Activated CD4-positive, alpha-beta T cell treated with anti-CD3 and anti-CD28 coated beads, Interleukin-2, amount 10 ng/mL, durations not matched to agents 7 days and 5 days (primary cell): Measurements from ENCODE around the gene HOXA3. TPM values are rescaled to one million over a fixed set of nuclear protein-coding genes. Genes with fewer than 3 reads are reported as not detected.

Experiments used
- CTCF ChIA-PET: fragments of 350-600 bp; sonication (Branson Sonifier 250); formaldehyde crosslinking; loops from one replicate; lab custom pipeline; 2021; ENCODE audit warnings: antibody characterized with exemption; lab: Charles Lee
- POLR2A ChIA-PET: fragments of 350-600 bp; sonication (Branson Sonifier 250); formaldehyde crosslinking; loops from one replicate; lab custom pipeline; 2021; ENCODE audit warnings: antibody characterized with exemption; lab: Charles Lee
- DNase-seq: peaks from one replicate; pipeline ENCODE4 v3.0.0-alpha.2; 2020
- H3K27ac Mint-ChIP-seq: one replicate; pipeline ENCODE4 v1.8.0; 2021; ENCODE audit warnings: mild to moderate bottlenecking, moderate library complexity, mixed read lengths
- H3K27me3 Mint-ChIP-seq: one replicate; pipeline ENCODE4 v1.8.0; 2021; ENCODE audit warnings: mixed read lengths
- H3K36me3 Mint-ChIP-seq: one replicate; pipeline ENCODE4 v1.8.0; 2021; ENCODE audit warnings: low read depth, mixed read lengths
- H3K4me1 Mint-ChIP-seq: one replicate; pipeline ENCODE4 v1.8.0; 2021; ENCODE audit warnings: mixed read lengths
- H3K4me3 Mint-ChIP-seq: one replicate; pipeline ENCODE4 v1.8.0; 2021; ENCODE audit warnings: mild to moderate bottlenecking, moderate library complexity, mixed read lengths
- H3K9me3 Mint-ChIP-seq: one replicate; pipeline ENCODE4 v1.8.0; 2021; ENCODE audit warnings: mixed read lengths
- total RNA-seq, 2 experiments: library from RNA; stranded (reverse); gene quantifications; one replicate each; pipeline ENCODE4 v1.2.3, GENCODE V29; 2021

Gene HOXA3
- total RNA-seq, 2 experiments from 2014 or later = not detected

DNA sequence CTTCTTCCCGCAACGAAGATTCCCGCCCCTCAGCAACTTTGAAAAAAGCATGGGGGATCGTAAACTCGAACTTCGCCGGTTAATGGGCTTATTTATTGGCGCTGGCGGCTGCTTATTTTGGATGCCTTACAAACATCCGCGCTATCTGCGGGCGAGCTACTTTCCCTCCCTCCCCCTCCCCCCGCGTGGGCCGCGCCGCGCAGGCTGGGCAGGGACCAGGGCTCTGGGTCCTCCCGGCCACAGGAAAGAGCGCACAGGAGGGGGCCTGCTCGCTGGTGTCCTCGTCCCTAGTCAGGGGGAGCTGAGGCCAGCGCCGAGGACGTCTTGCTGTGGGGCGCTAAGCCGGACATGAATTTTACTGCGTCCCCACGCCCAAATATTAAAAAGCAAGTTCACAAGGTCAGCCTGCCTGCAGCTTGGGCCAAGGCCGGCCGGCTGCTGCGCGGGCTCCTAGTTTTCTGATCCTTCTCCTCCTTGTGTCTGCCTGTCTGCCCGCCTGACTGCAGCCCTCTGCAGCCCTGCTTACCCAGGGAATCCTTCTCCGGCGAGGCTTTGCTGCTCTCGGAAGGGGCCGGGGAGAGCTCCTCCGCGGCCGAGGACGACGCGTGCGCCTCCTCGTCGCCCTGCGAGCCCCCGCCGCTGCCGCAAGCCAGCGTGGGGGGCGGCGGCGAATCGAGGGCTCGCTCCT is 20.6 kb upstream of the HOXA3 start:
- H3K36me3 Mint-ChIP-seq = peaks cover 8% of the 10 kb centered on the region
- POLR2A ChIA-PET = interaction anchor here (0.8 kb wide), 1 partner anchor 22 kb away, joined by 3 read pairs; no protein-coding TSS in a partner anchor

DNA sequence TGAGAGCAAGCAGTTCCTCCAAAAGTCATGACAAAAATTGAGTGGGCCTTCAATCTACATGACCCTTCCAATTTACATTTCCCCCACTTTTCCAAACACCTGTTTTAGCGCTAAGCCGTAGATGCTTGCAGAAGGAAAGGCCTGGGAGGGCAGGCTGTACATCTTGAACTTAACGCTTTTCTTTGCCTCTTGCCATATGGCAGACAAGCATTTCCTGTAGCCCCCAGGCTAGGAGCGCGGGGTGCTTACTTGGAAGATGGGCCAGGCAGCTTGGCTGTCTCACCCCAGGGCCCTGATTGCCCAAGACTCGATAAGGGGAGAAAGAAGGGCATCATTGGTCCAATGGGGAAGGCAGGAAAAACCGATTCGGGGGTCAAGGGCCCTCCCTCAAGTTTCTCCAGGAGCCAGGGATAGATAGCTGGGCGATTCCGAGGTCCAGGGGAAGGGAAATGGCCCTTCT is 20.0 kb upstream of the HOXA3 start:
- Mint-ChIP-seq H3K9me3 (no peaks in the 10 kb centered on the region), H3K4me1 (peaks cover 8% of the 10 kb centered on the region), H3K36me3 (peaks cover 8% of the 10 kb centered on the region), H3K4me3 (peak overlapping the region; percentile 37), H3K27ac (peak overlapping the region; percentile 51), H3K27me3 (peaks cover 68% of the 10 kb centered on the region)
- CTCF ChIA-PET = interaction anchor here (0.9 to 1.9 kb wide), 4 partner anchors 10 to 83 kb away, joined by 3 to 7 read pairs (median 4); no protein-coding TSS in a partner anchor
- no peak for DNase-seq
- POLR2A ChIA-PET = interaction anchor here (0.8 kb wide), 1 partner anchor 21 kb away, joined by 3 read pairs; no protein-coding TSS in a partner anchor

More for the DNA sequence above, 20.6 kb upstream of the HOXA3 start:
- H3K27me3 Mint-ChIP-seq = peaks cover 68% of the 10 kb centered on the region
- no peaks in the 10 kb centered on the region for H3K9me3 Mint-ChIP-seq
- CTCF ChIA-PET = interaction anchor here (1.0 to 1.9 kb wide), 4 partner anchors 11 to 22 kb away, joined by 3 to 7 read pairs (median 4); no protein-coding TSS in a partner anchor
- H3K4me3 Mint-ChIP-seq = no peak overlapping the region
- H3K27ac Mint-ChIP-seq = no peak overlapping the region
- H3K4me1 Mint-ChIP-seq = peaks cover 8% of the 10 kb centered on the region
- no peak for DNase-seq

DNA sequence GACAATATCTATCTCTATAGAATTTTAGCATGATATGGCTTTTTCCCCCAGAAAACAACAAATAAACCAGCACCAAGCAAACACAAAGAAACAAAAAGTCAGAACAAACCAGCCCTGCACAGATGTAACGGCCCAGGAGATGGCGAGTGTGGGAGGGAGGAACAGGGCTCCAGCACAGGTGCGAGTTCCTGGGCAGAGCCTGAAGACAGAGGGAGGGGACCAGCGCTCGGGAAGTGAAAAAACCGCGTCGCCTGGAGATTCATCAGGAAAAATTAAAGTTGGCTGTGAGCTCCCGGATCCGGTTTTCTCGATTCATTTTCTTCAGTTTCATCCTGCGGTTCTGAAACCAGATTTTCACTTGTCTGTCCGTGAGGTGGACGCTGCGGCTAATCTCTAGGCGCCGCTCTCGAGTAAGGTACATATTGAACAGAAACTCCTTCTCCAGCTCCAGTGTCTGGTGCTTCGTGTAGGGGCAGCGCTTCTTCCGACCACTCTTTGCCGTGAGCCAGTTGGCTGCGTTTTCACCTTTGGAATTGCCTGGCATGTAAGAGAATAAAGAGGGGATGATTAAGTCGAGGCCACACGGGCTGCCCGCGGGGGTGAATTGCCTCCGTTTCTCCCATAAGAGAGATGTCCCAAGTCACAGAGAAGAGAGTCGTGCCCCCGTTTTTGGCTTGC is 19.4 kb upstream of the HOXA3 start:
- H3K27ac Mint-ChIP-seq = peak overlapping the region; percentile 77
- ChIA-PET CTCF (interaction anchor here (0.9 to 1.9 kb wide), 3 partner anchors 14 to 84 kb away, joined by 3 to 7 read pairs (median 3); no protein-coding TSS in a partner anchor), POLR2A (interaction anchor here (0.8 kb wide), 1 partner anchor 21 kb away, joined by 3 read pairs; no protein-coding TSS in a partner anchor)
- H3K27me3 Mint-ChIP-seq = peaks cover 69% of the 10 kb centered on the region
- DNase-seq = no peak
- no peak overlapping the region for H3K4me3 Mint-ChIP-seq
- H3K36me3 Mint-ChIP-seq = peaks cover 8% of the 10 kb centered on the region
- H3K4me1 Mint-ChIP-seq = peaks cover 8% of the 10 kb centered on the region
- no peaks in the 10 kb centered on the region for H3K9me3 Mint-ChIP-seq

DNA sequence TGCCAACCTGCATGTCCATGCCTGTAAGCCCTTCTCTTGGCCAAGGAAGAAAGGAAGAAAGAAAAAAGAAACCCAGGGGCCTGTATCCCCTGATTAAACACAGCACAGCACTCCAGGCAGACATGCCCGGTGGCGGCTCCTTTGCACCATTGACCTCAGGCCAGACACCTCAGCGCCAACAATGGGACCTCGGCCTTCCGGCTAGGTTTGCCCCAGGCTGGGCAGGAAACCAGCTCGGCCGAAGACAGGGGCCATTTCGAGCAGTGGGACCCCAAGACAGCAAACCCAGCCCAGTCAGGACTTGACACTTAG is 18.9 kb upstream of the HOXA3 start:
- peaks cover 8% of the 10 kb centered on the region for H3K36me3 Mint-ChIP-seq
- ChIA-PET POLR2A (no interaction called here), CTCF (interaction anchor here (0.8 to 1.1 kb wide), 2 partner anchors 11 to 15 kb away, joined by 3 read pairs; no protein-coding TSS in a partner anchor)
- H3K4me3 Mint-ChIP-seq = no peak overlapping the region
- peaks cover 67% of the 10 kb centered on the region for H3K27me3 Mint-ChIP-seq
- H3K4me1 Mint-ChIP-seq = peaks cover 8% of the 10 kb centered on the region
- peak overlapping the region; percentile 39 for H3K27ac Mint-ChIP-seq
- DNase-seq = no peak
- no peaks in the 10 kb centered on the region for H3K9me3 Mint-ChIP-seq

DNA sequence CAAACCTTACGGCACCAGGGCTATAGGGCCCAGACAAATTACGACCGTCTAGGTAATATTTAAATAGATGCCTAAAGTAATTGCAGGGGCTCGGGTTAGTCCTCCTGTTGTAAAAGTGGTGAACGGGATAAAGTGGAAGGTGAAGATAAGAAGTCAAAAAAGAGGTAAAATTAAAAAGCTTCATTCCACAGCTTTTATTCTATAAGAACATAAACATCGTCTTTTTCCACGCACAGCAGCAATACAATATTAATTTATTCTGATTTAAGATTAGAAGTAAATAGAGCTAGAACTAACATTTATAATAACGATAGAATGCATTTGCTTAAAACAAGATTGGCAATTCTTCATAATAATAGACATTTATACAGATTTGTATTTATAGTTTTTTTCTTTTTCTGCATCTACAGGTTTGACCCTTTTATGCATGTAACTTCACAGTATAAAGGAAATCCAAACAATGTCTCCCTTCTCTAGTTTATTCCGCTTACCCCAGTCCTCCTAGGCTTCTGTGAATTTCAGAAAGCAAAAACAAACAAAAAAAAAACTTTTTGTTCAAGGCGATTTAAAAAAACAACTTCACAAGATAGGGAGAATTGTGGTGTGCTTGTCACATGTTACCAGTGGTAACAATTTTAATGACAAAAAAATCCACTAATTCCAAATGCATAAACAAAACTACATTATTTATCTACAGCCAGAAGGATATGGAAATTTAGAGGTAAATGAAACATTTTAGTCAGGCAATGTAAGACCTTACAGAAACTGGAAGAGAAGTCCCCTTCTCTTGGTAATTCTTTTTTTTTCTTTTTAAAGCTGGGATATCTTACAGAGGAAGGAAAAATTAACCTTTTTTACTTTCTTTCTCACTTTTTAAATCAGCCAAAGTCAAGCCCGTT is 18.3 kb upstream of the HOXA3 start:
- DNase-seq = no peak
- POLR2A ChIA-PET = no interaction called here
- CTCF ChIA-PET = interaction anchor here (0.8 to 1.2 kb wide), 4 partner anchors 9 to 31 kb away, joined by 3 read pairs; no protein-coding TSS in a partner anchor
- peaks cover 11% of the 10 kb centered on the region for H3K4me1 Mint-ChIP-seq
- no peak overlapping the region for H3K27ac Mint-ChIP-seq
- peaks cover 8% of the 10 kb centered on the region for H3K36me3 Mint-ChIP-seq
- no peak overlapping the region for H3K4me3 Mint-ChIP-seq
- peaks cover 70% of the 10 kb centered on the region for H3K27me3 Mint-ChIP-seq
- H3K9me3 Mint-ChIP-seq = no peaks in the 10 kb centered on the region

DNA sequence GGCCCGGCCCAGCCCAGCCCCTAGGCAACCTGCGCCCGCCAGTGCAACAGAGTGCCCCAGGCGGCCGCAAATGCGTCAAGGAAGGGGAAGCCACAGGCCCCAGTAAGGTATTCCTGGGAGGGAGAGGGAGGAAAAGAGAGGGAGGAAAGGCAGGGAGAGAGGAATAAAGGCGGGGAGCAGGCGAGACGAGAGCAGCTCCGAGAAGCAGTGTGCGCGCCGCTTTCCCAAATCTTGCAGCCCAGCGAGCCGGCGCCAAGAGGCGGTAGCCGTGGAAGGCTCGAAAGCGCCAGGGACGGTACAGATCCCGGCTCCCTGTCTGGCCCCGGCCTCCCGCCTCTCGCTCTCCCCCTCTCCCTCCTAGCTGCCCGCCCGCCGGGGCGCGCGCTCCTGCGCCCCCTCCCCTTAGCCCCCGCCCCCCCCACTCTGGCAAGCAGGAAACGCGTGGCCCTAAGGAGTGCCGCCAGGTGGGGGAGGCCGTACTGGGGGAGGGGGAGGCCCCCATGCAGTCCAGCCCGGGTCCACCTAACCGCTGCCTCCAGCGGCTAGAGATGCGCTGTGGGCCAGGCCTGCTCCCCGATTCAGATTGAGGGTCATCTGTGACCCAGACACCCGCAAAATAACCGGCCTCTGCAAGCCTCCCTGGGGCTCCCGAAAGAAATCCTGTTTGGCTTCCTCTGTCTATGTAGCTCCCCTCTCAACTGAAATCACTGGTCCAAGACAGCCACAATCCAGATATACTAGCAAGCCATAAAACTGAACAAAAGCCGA is 17.5 kb upstream of the HOXA3 start:
- Mint-ChIP-seq H3K4me1 (peaks cover 13% of the 10 kb centered on the region), H3K27me3 (peaks cover 68% of the 10 kb centered on the region), H3K27ac (no peak overlapping the region), H3K9me3 (no peaks in the 10 kb centered on the region), H3K36me3 (peaks cover 8% of the 10 kb centered on the region), H3K4me3 (no peak overlapping the region)
- ChIA-PET POLR2A (no interaction called here), CTCF (interaction anchor here (0.6 to 1.6 kb wide), 5 partner anchors 10 to 32 kb away, joined by 3 to 7 read pairs (median 3); partner anchors contain the start of gene HOXA11)
- DNase-seq = no peak

DNA sequence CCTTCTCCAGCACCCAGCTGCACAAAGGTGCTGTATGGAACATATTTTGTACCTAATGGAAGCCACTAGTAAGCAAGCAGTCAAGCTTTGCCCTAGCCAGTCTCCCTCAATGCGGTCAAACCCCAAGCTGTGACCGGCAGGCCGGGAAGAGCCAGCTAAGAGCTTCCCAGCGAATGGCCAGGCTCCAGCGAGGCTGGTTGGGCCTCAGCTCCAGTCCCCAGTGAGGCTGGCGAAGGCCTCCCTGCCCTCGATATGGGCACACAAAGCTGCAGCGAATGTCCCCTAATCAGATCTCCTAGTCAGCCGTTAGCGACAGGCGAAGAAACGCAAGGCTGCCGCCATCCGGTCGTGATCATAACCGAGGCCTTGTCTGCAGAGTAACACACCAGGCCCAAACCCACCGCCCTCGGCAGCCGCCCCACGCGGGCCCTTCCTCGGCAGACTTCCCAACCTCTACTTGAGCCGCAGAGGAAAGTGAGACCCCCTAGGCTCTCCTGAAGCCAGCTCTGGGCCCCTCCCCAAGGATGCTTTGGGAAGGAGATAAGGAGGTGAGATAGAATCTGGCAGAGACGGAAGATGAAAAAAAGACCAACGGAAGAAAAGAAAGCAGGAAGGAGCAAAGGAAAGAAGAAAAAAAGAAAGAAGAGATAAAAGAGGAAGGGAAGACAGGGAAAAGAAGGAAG is 16.0 kb upstream of the HOXA3 start:
- DNase-seq = no peak
- Mint-ChIP-seq H3K4me1 (peaks cover 13% of the 10 kb centered on the region), H3K27ac (peak overlapping the region; percentile 13), H3K4me3 (peak overlapping the region; percentile 30), H3K36me3 (peaks cover 8% of the 10 kb centered on the region), H3K27me3 (peaks cover 75% of the 10 kb centered on the region), H3K9me3 (no peaks in the 10 kb centered on the region)
- CTCF ChIA-PET = interaction anchor here (0.9 to 1.6 kb wide), 5 partner anchors 11 to 31 kb away, joined by 3 to 7 read pairs (median 4); partner anchors contain the start of genes HOXA11, HOXA13 and HOXA7
- POLR2A ChIA-PET = no interaction called here

DNA sequence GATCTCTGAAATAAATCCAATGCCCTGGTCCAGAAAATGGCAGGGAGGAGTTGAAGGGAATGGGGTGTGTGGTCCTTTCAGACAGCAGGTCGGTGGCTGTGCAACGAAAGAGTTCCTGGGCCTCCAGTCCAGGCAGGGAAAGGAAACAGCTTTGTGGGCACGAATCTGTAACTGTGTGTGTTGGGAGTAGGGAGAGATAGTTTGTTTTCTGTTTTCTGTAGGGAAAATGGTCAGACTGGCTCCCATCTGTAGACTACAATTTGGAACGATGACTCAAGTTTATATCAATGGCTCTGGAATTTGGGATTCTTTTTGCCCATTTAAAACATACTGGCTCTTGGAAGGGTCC is 15.5 kb upstream of the HOXA3 start:
- ChIA-PET POLR2A (no interaction called here), CTCF (interaction anchor here (1.2 to 1.6 kb wide), 2 partner anchors 12 to 13 kb away, joined by 3 to 6 read pairs; no protein-coding TSS in a partner anchor)
- Mint-ChIP-seq H3K36me3 (peaks cover 8% of the 10 kb centered on the region), H3K27me3 (peaks cover 78% of the 10 kb centered on the region), H3K4me1 (peaks cover 13% of the 10 kb centered on the region), H3K4me3 (no peak overlapping the region), H3K27ac (peak overlapping the region; percentile 13), H3K9me3 (no peaks in the 10 kb centered on the region)
- no peak for DNase-seq

DNA sequence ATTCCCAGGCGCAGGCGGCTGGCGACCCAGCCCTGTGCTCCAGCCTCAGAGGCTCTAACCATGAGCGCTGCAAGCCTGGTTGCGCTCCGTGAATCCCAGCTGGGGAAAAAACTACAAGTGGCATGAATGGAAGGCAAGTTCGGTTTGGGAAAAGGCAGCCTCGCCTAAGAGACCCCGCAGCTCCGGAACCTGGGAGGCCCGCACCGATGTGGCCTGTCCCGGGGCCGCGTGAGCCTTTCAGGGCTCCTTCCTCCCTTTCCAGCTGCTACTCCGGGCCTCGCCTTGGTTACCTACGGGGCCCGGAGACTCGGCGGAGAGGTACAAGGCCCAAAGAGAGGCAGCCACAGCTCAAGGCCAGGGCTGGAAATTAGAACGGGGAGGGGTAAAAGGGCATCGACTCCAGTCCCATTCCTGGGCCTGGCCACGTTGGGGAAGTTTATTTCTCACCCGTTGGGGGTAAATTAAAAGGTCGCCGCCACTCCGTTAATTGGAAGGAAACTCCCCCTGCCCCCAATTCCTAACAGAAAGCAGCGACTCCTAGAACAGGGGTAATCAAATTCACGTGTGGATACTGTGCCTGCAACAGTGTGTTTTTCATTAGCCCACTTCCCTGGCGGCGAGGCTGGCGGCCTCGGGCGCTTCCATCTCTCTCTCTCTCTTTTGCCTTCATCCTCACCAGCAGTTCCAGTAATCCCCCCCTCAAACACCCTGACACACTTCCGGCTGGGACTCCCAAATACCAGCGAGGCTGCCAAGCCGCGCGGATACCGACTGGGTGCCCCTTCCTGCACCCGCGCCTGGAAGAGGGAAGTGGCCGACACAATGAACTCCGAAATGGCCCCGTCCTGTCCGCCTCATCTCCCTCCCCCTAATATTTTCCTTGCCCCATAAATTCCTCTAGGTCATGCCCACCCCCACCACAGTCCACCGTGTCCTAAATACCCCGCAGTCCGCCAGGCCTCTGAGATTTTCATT is 14.4 kb upstream of the HOXA3 start:
- H3K4me3 Mint-ChIP-seq = peak overlapping the region; percentile 39
- no peak for DNase-seq
- CTCF ChIA-PET = interaction anchor here (1.0 to 1.9 kb wide), 6 partner anchors 10 to 76 kb away, joined by 3 to 6 read pairs (median 4); partner anchors contain the start of gene EVX1

DNA sequence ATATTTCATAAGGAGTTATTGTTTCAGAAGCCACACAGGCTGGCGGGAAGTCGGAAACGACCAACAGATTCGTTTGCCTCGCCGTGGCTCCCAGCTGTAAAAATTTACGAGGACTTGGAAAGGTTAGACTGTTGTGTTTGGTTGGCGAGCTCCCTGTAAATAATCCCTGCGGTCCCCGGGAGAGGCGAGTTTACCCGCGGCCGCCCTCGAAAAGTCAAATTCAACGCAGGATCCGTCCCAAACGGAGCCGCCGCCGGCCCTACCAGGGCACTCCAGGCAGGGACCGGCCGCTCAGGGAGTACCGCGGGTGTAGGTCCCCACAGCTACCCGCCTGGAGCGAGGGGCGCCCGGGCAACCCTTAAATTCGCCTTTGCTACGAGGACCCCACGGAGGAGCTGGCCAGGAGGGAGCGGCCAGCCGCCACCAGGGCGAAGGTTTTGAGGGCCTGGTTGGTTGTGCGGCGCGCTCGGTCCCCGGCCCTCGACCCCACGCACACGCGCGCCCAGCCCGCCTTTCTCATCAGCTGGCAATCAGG is 13.7 kb upstream of the HOXA3 start:
- Mint-ChIP-seq H3K4me1 (peaks cover 9% of the 10 kb centered on the region), H3K27me3 (peaks cover 79% of the 10 kb centered on the region), H3K4me3 (peak overlapping the region; percentile 27), H3K9me3 (no peaks in the 10 kb centered on the region), H3K27ac (peak overlapping the region; percentile 86), H3K36me3 (peaks cover 4% of the 10 kb centered on the region)
- POLR2A ChIA-PET = no interaction called here
- no peak for DNase-seq
- CTCF ChIA-PET = interaction anchor here (1.0 to 1.9 kb wide), 6 partner anchors 9 to 76 kb away, joined by 3 to 6 read pairs (median 4); partner anchors contain the start of gene EVX1

More for the DNA sequence above, 14.4 kb upstream of the HOXA3 start:
- Mint-ChIP-seq H3K27ac (peak overlapping the region; percentile 19), H3K36me3 (peaks cover 6% of the 10 kb centered on the region), H3K27me3 (peaks cover 81% of the 10 kb centered on the region), H3K4me1 (peaks cover 10% of the 10 kb centered on the region), H3K9me3 (no peaks in the 10 kb centered on the region)
- POLR2A ChIA-PET = no interaction called here
